Glutamatergic neuron (in vitro differentiated cells): ENCODE measurements around the gene AP3B2. TPM values are rescaled to one million over a fixed set of nuclear protein-coding genes. Genes with fewer than 3 reads are reported as not detected.

Experiments used
- DNase-seq: peaks from one replicate; pipeline ENCODE4 v3.0.0; 2022
- H3K27ac Mint-ChIP-seq: one replicate; pipeline ENCODE4 v1.8.0; 2020; ENCODE audit warnings: mild to moderate bottlenecking, mixed read lengths, inconsistent platforms; ENCODE audit not compliant: unreplicated experiment
- H3K27me3 Mint-ChIP-seq: one replicate; pipeline ENCODE4 v1.8.0; 2020; ENCODE audit warnings: mild to moderate bottlenecking, moderate library complexity, mixed read lengths, inconsistent platforms; ENCODE audit not compliant: unreplicated experiment
- H3K36me3 Mint-ChIP-seq: one replicate; pipeline ENCODE4 v1.8.0; 2020; ENCODE audit warnings: mild to moderate bottlenecking, mixed read lengths, inconsistent platforms; ENCODE audit not compliant: unreplicated experiment
- H3K4me1 Mint-ChIP-seq: one replicate; pipeline ENCODE4 v1.8.0; 2020; ENCODE audit warnings: mild to moderate bottlenecking, low read depth, mixed read lengths, inconsistent platforms; ENCODE audit not compliant: unreplicated experiment
- H3K4me3 Mint-ChIP-seq: one replicate; pipeline ENCODE4 v1.8.0; 2020; ENCODE audit warnings: mild to moderate bottlenecking, mixed read lengths, inconsistent platforms; ENCODE audit not compliant: unreplicated experiment
- H3K9me3 Mint-ChIP-seq: one replicate; pipeline ENCODE4 v1.8.0; 2020; ENCODE audit warnings: mild to moderate bottlenecking, moderate library complexity, mixed read lengths, inconsistent platforms; ENCODE audit not compliant: unreplicated experiment
- CTCF ChIP-seq: fragments of 200-600 bp; sonication (generic); IDR thresholded peaks from one replicate; pipeline ENCODE4 v1.5.0; 2021; ENCODE audit not compliant: partially characterized antibody, unreplicated experiment
- long read RNA-seq: library from polyadenylated mRNA; unstranded; transcript quantifications from one replicate; pipeline ENCODE4 v2.0.0, GENCODE V29; 2020; ENCODE audit not compliant: unreplicated experiment
- total RNA-seq: library from RNA; stranded (reverse); fragmentation: NEBNext Ultra II Directional; extraction: Animal tissue kit (Norgen Biotek cat#: 25700); gene quantifications from one replicate; pipeline ENCODE4 v1.2.1, GENCODE V29; 2021; ENCODE audit not compliant: unreplicated experiment

Gene AP3B2
- 218 TPM for total RNA-seq
- long read RNA-seq, partial matches to known transcripts = 3 of 17 reads
- long read RNA-seq, other reads (novel, unspliced or antisense) = 8 of 17 reads

GRCh38 chr15:82709421-82710207 is at the start of gene AP3B2:
Gene AP3B2 (minus strand): TSS chr15:82709875. CDS start chr15:82709706, 169 bp downstream.
- Mint-ChIP-seq H3K27ac (no peak within 1 kb of the TSS), H3K4me1 (no peaks in the 10 kb centered on the region), H3K9me3 (peaks cover 5% of the 10 kb centered on the region), H3K4me3 (peak within 1 kb of the TSS; percentile 65), H3K27me3 (peaks cover 7% of the 10 kb centered on the region), H3K36me3 (no peaks in the 10 kb centered on the region)
- no peak for TF ChIP-seq CTCF
- DNase-seq = peak; percentile 88

GRCh38 chr15:82751308-82751707 is 41.6 kb upstream of the AP3B2 start:
- no peaks in the 10 kb centered on the region for H3K36me3 Mint-ChIP-seq
- peak overlapping the region; percentile 100 for H3K4me3 Mint-ChIP-seq
- TF ChIP-seq CTCF = no peak
- no peak for DNase-seq
- H3K9me3 Mint-ChIP-seq = no peaks in the 10 kb centered on the region
- peaks cover 12% of the 10 kb centered on the region for H3K4me1 Mint-ChIP-seq
- peak overlapping the region; percentile 99 for H3K27ac Mint-ChIP-seq
- peaks cover 4% of the 10 kb centered on the region for H3K27me3 Mint-ChIP-seq

GRCh38 chr15:82750831-82751180 is 41.1 kb upstream of the AP3B2 start:
- Mint-ChIP-seq H3K4me3 (peak overlapping the region; percentile 100), H3K27ac (peak overlapping the region; percentile 99), H3K9me3 (no peaks in the 10 kb centered on the region), H3K27me3 (peaks cover 4% of the 10 kb centered on the region), H3K36me3 (no peaks in the 10 kb centered on the region), H3K4me1 (peaks cover 12% of the 10 kb centered on the region)
- TF ChIP-seq CTCF = no peak
- DNase-seq = no peak

- Mint-ChIP-seq H3K4me1 (peaks cover 12% of the 10 kb centered on the region), H3K36me3 (no peaks in the 10 kb centered on the region), H3K9me3 (no peaks in the 10 kb centered on the region), H3K27me3 (peaks cover 4% of the 10 kb centered on the region), H3K27ac (peak overlapping the region; percentile 99), H3K4me3 (peak overlapping the region; percentile 100)
- no peak for TF ChIP-seq CTCF
- DNase-seq = peak; percentile 91
Measured at GRCh38 chr15:82749951-82750830, 40.5 kb upstream of the AP3B2 start.

- Mint-ChIP-seq H3K9me3 (no peaks in the 10 kb centered on the region), H3K27ac (no peak overlapping the region), H3K36me3 (no peaks in the 10 kb centered on the region), H3K4me3 (peak overlapping the region; percentile 100), H3K27me3 (peaks cover 4% of the 10 kb centered on the region), H3K4me1 (peaks cover 12% of the 10 kb centered on the region)
- no peak for TF ChIP-seq CTCF
- no peak for DNase-seq
Measured at GRCh38 chr15:82748315-82748714, 38.6 kb upstream of the AP3B2 start.
